Gastrocnemius medialis (tissue), 4 donors: ENCODE measurements around the gene DIP2C. TPM values are rescaled to one million over a fixed set of nuclear protein-coding genes. Genes with fewer than 3 reads are reported as not detected.

Experiments used
- ATAC-seq, 2 donors: fragments of 150-250 bp; one replicate each; pipeline ENCODE4 v1.9.1; 2016
- DNase-seq, 2 donors: peaks; one replicate each; pipeline ENCODE4 v3.0.0-alpha.2; 2019
- H3K27ac ChIP-seq, 4 donors: fragments of 200-600 bp; sonication (generic); 1 replicate in 1 of 4; 2 replicates in 3 of 4; pipeline ENCODE4 v1.5.1; 2016 to 2018; ENCODE audit warnings: mild to moderate bottlenecking in 2 of 4, moderate library complexity in 1 of 4
- H3K27me3 ChIP-seq, 3 donors: fragments of 200-600 bp; sonication (generic) in 2 of 3; 1 replicate in 1 of 3; 2 replicates in 2 of 3; pipeline versions ENCODE4 v1.5.1 to v1.6.0; 2016 to 2019; ENCODE audit warnings: mild to moderate bottlenecking in 1 of 3, moderate library complexity in 1 of 3
- H3K36me3 ChIP-seq, 2 donors: fragments of 200-600 bp; sonication (generic) in 1 of 2; one replicate each; pipeline ENCODE4 v1.5.1; 2017 to 2018
- H3K4me1 ChIP-seq, 2 donors: fragments of 200-600 bp; sonication (generic) in 1 of 2; one replicate each; pipeline ENCODE4 v1.5.1; 2016 to 2017; ENCODE audit warnings: mild to moderate bottlenecking in 2 of 2
- H3K4me3 ChIP-seq, 4 donors: fragments of 200-600 bp; sonication (generic) in 3 of 4; 1 replicate in 1 of 4; 2 replicates in 3 of 4; pipeline ENCODE4 v1.5.1; 2016 to 2019; ENCODE audit warnings: mild to moderate bottlenecking in 2 of 4
- H3K9me3 ChIP-seq, 3 donors: fragments of 200-600 bp; sonication (generic) in 2 of 3; 1 replicate in 1 of 3; 2 replicates in 2 of 3; pipeline ENCODE4 v1.5.1; 2016 to 2019
- CTCF ChIP-seq, 5 experiments: fragments of 450-650 bp in 3 of 5; fragments of 200-600 bp in 2 of 5; sonication (generic) in 2 of 5; IDR thresholded peaks in 4 of 5; conservative IDR thresholded peaks in 1 of 5; 1 replicate in 4 of 5; 2 replicates in 1 of 5; pipeline ENCODE4 v1.5.1; 2016 to 2019; ENCODE audit warnings: antibody characterized with exemption in 5 of 5, mild to moderate bottlenecking in 3 of 5, moderate library complexity in 3 of 5
- POLR2A ChIP-seq, 2 donors: fragments of 450-650 bp; IDR thresholded peaks; one replicate each; pipeline ENCODE4 v1.6.1; 2017; ENCODE audit warnings: antibody characterized with exemption in 2 of 2, mild to moderate bottlenecking in 2 of 2, moderate library complexity in 2 of 2
- in situ Hi-C, 4 donors: fragments of 200-750 bp; cut with MboI; loops; one replicate each; pipeline versions ENCODE4 v1.15.0 to v1.8.0; 2017; ENCODE audit warnings: low sequenced_read_pairs in 4 of 4
- intact Hi-C: fragments of 100-400 bp; cut with DNase I; formaldehyde crosslinking; loops from one replicate; pipeline ENCODE4 v1.15.1; 2023; ENCODE audit warnings: low total_unique reads
- total RNA-seq, 4 donors: library from RNA; depleted of rRNA; stranded (reverse); fragments of >200 nt; gene quantifications; one replicate each; pipeline versions ENCODE4 v1.1.0 to v1.2.3, GENCODE V29; 2016

DIP2C gene
- total RNA-seq, 4 donors from 2014 or later = 19.1 to 60.0 (median 30.2) TPM

- in situ Hi-C loops (no loop called here), intact Hi-C loops (no loop called here)
- TF ChIP-seq CTCF (IDR thresholded peaks at IDR 0.05 in 4 of 5, conservative IDR thresholded peaks at IDR 0.05 in 1 of 5) (no peak), POLR2A (IDR thresholded peaks at IDR 0.05) (no peak)
- Histone ChIP-seq H3K27ac (peak overlapping the region in 2 of 4 donors; percentile 47 to 81), H3K36me3 (no peaks in the 10 kb centered on the region), H3K27me3 (no peaks in the 10 kb centered on the region), H3K4me1 (peaks cover 47 to 54% of the 10 kb centered on the region in 2 donors), H3K9me3 (no peaks in the 10 kb centered on the region), H3K4me3 (no peak overlapping the region)
- no peak for DNase-seq
- ATAC-seq = no peak
These were observed 203.3 kb downstream of the DIP2C start for GRCh38 chr10:486206-486605.

GRCh38 chr10:485776-486175, 203.7 kb downstream of the DIP2C start:
- H3K27ac ChIP-seq = peak overlapping the region; percentile 47 to 81 (median 65)
- ATAC-seq = no peak
- no peak for DNase-seq
- no peaks in the 10 kb centered on the region for H3K9me3 ChIP-seq
- in situ Hi-C loops (no loop called here), intact Hi-C loops (no loop called here)
- no peaks in the 10 kb centered on the region for H3K27me3 ChIP-seq
- TF ChIP-seq CTCF (IDR thresholded peaks at IDR 0.05 in 4 of 5, conservative IDR thresholded peaks at IDR 0.05 in 1 of 5) (no peak), POLR2A (IDR thresholded peaks at IDR 0.05) (no peak)
- H3K4me1 ChIP-seq = peaks cover 47 to 54% of the 10 kb centered on the region in 2 donors
- H3K4me3 ChIP-seq = no peak overlapping the region
- no peaks in the 10 kb centered on the region for H3K36me3 ChIP-seq

- intact Hi-C loops = no loop called here
- Histone ChIP-seq H3K4me3 (peak overlapping the region; percentile 46 to 57 (median 50)), H3K36me3 (no peaks in the 10 kb centered on the region), H3K4me1 (peaks cover 48 to 52% of the 10 kb centered on the region in 2 donors), H3K27me3 (no peaks in the 10 kb centered on the region), H3K27ac (peak overlapping the region; percentile 59 to 81 (median 65)), H3K9me3 (no peaks in the 10 kb centered on the region)
- ATAC-seq = peak in 1 of 2 donors; percentile 37
- in situ Hi-C loops = no loop called here
- TF ChIP-seq POLR2A (IDR thresholded peaks at IDR 0.05) = no peak
- TF ChIP-seq CTCF (IDR thresholded peaks at IDR 0.05 in 4 of 5, conservative IDR thresholded peaks at IDR 0.05 in 1 of 5) = no peak
- DNase-seq = no peak
These were observed 204.4 kb downstream of the DIP2C start for GRCh38 chr10:484925-485661.

- Histone ChIP-seq H3K4me1 (peaks cover 48 to 51% of the 10 kb centered on the region in 2 donors), H3K4me3 (peak overlapping the region; percentile 46 to 57 (median 50)), H3K9me3 (no peaks in the 10 kb centered on the region), H3K27ac (peak overlapping the region; percentile 59 to 81 (median 65)), H3K27me3 (no peaks in the 10 kb centered on the region), H3K36me3 (no peaks in the 10 kb centered on the region)
- ATAC-seq (peak in 1 of 2 donors; percentile 32), DNase-seq (no peak)
- in situ Hi-C loops (no loop called here), intact Hi-C loops (no loop called here)
- TF ChIP-seq CTCF (IDR thresholded peaks at IDR 0.05 in 4 of 5, conservative IDR thresholded peaks at IDR 0.05 in 1 of 5) (no peak), POLR2A (IDR thresholded peaks at IDR 0.05) (no peak)
These were observed 205.0 kb downstream of the DIP2C start for GRCh38 chr10:484441-484924.
